HepG2 (cell line): ENCODE measurements around the gene GAL3ST2. TPM values are rescaled to one million over a fixed set of nuclear protein-coding genes. Genes with fewer than 3 reads are reported as not detected.
A peak's percentile ranks its signal among the peaks of the same experiment; 100 is the strongest.

Source experiments
- FOXK1 ChIP-seq: sonication (generic); formaldehyde crosslinking; IDR thresholded peaks from 2 replicates; pipeline ENCODE4 v1.4.0; 2020; ENCODE audit warnings: low read depth, missing genetic modification reagents, borderline replicate concordance
- HIVEP1 ChIP-seq: sonication (generic); formaldehyde crosslinking; IDR thresholded peaks from 2 replicates; pipeline ENCODE4 v1.4.0; 2020; ENCODE audit warnings: mild to moderate bottlenecking, missing genetic modification reagents
- HMG20B ChIP-seq: conservative IDR thresholded peaks from 2 replicates; pipeline ENCODE4 v1.6.1; 2016; ENCODE audit warnings: missing genetic modification reagents, missing compliant biosample characterization
- ISL2 ChIP-seq: sonication (generic); formaldehyde crosslinking; IDR thresholded peaks from 2 replicates; pipeline ENCODE4 v1.5.0; 2020; ENCODE audit warnings: missing genetic modification reagents
- KMT2B ChIP-seq: IDR thresholded peaks from 2 replicates; pipeline ENCODE4 v1.6.1; 2016; ENCODE audit warnings: missing genetic modification reagents, missing compliant biosample characterization
- MAF1 ChIP-seq: sonication (generic); formaldehyde crosslinking; IDR thresholded peaks from 2 replicates; pipeline ENCODE4 v1.5.0; 2020; ENCODE audit warnings: missing genetic modification reagents, borderline replicate concordance
- MED1 ChIP-seq: sonication (generic); formaldehyde crosslinking; IDR thresholded peaks from 2 replicates; pipeline ENCODE4 v1.4.0; 2020; ENCODE audit warnings: missing genetic modification reagents
- MEIS1 ChIP-seq: sonication (generic); formaldehyde crosslinking; IDR thresholded peaks from 2 replicates; pipeline ENCODE4 v1.9.0; 2021; ENCODE audit warnings: mild to moderate bottlenecking, missing genetic modification reagents, moderate library complexity, borderline replicate concordance
- NFATC3 ChIP-seq: sonication (generic); formaldehyde crosslinking; IDR thresholded peaks from 2 replicates; pipeline ENCODE4 v1.5.1; 2020; ENCODE audit warnings: mild to moderate bottlenecking, missing genetic modification reagents
- NFYB ChIP-seq: sonication (generic); formaldehyde crosslinking; IDR thresholded peaks from 2 replicates; pipeline ENCODE4 v1.4.0; 2020; ENCODE audit warnings: missing genetic modification reagents
- NPAS2 ChIP-seq: sonication (generic); formaldehyde crosslinking; IDR thresholded peaks from 2 replicates; pipeline ENCODE4 v1.8.0; 2022; ENCODE audit warnings: mild to moderate bottlenecking, missing genetic modification reagents, borderline replicate concordance
- SIX4 ChIP-seq: sonication (generic); formaldehyde crosslinking; IDR thresholded peaks from 2 replicates; pipeline ENCODE4 v1.4.0; 2020; ENCODE audit warnings: missing genetic modification reagents
- SPEN ChIP-seq: sonication (generic); formaldehyde crosslinking; IDR thresholded peaks from 2 replicates; pipeline ENCODE4 v1.5.1; 2020; ENCODE audit warnings: low read depth, mild to moderate bottlenecking, missing genetic modification reagents
- ZNF605 ChIP-seq: sonication (generic); formaldehyde crosslinking; IDR thresholded peaks from 2 replicates; pipeline ENCODE4 v1.8.0; 2022; ENCODE audit warnings: mild to moderate bottlenecking, missing genetic modification reagents
- ZNF724P ChIP-seq: sonication (generic); formaldehyde crosslinking; IDR thresholded peaks from 2 replicates; pipeline ENCODE4 v1.8.0; 2022; ENCODE audit warnings: missing genetic modification reagents, borderline replicate concordance
- ZNF782 ChIP-seq: sonication (generic); formaldehyde crosslinking; IDR thresholded peaks from 2 replicates; pipeline ENCODE4 v1.4.0; 2020; ENCODE audit warnings: missing genetic modification reagents, mild to moderate bottlenecking, borderline replicate concordance
- polyA plus RNA-seq, 8 experiments: library from polyadenylated mRNA; depleted of rRNA in 3 of 8; stranded (reverse) in 7 of 8; unstranded in 1 of 8; fragments of >200 nt; fragmentation: Illumina TruSeq in 4 of 8; extraction: Trizol in 4 of 8; gene quantifications; 2 replicates each; pipeline versions ENCODE4 v1.2.1 to v1.2.3, GENCODE V29; 2011 to 2016; ENCODE audit warnings: low read depth in 4 of 8, missing spikeins in 1 of 8, mixed read lengths in 1 of 8; ENCODE audit not compliant: insufficient read depth in 1 of 8
- total RNA-seq, 5 experiments: library from RNA; depleted of rRNA; stranded (reverse); fragments of >200 nt; fragmentation: Illumina TruSeq; extraction: Trizol; gene quantifications; 2 replicates each; pipeline ENCODE4 v1.2.3, GENCODE V29; 2016; ENCODE audit warnings: low read depth in 1 of 5
- TF ChIP-seq, protein P1 (sequence below): sonication (generic); formaldehyde crosslinking; IDR thresholded peaks from 2 replicates; pipeline ENCODE4 v1.4.0; 2020; ENCODE audit warnings: mild to moderate bottlenecking, missing genetic modification reagents
- TF ChIP-seq, protein P2 (sequence below): sonication (generic); formaldehyde crosslinking; IDR thresholded peaks from 2 replicates; pipeline ENCODE4 v1.8.0; 2022; ENCODE audit warnings: missing genetic modification reagents, mild to moderate bottlenecking, moderate library complexity, borderline replicate concordance
- TF ChIP-seq, protein P3 (sequence below): sonication (generic); formaldehyde crosslinking; IDR thresholded peaks from 2 replicates; pipeline ENCODE4 v1.5.0; 2020; ENCODE audit warnings: missing genetic modification reagents
- TF ChIP-seq, protein P4 (sequence below): sonication (generic); formaldehyde crosslinking; IDR thresholded peaks from 2 replicates; pipeline ENCODE4 v1.5.0; 2020; ENCODE audit warnings: mild to moderate bottlenecking, low read depth, missing genetic modification reagents, borderline replicate concordance
- TF ChIP-seq, protein P5 (sequence below): sonication (generic); formaldehyde crosslinking; IDR thresholded peaks from 2 replicates; pipeline ENCODE4 v1.4.0; 2020; ENCODE audit warnings: low read depth, mild to moderate bottlenecking, missing genetic modification reagents
- TF ChIP-seq, protein P6 (sequence below): sonication (generic); formaldehyde crosslinking; IDR thresholded peaks from 2 replicates; pipeline ENCODE4 v1.5.1; 2020; ENCODE audit warnings: missing genetic modification reagents, mild to moderate bottlenecking, borderline replicate concordance

GAL3ST2 gene
- total and polyA plus RNA-seq, 2 of the 13 experiments (the other 11 are each of a cell fraction or from before 2014, with no cell fraction given): 0.17 to 0.20 TPM

DNA sequence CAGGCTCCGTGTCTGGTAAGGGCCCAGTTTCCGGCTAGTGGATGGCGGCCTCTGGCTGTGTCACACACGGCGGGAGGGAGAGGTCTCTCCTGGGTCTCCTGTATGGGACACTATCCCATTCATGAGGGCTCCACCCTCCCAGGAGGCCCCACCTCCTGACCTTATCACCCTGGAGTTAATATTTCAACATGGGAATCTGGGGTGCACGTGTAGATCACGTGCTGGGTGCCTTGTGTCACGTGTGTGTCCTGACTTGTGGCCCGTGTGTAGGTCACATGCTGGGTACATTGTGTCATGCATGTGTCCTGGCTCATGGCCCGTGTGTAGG lies 42.3 kb downstream of the GAL3ST2 start (continued):
- TF ChIP-seq KMT2B (CRISPR knock-in tag) (peak; percentile 60; the same call in 1 of the 2 replicates), MAF1 (CRISPR knock-in tag) (no peak), MED1 (peak; percentile 91), MEIS1 (CRISPR knock-in tag) (0 out of 2 replicates have a peak, but pooled peaks have one; percentile 28), ZNF724P (CRISPR knock-in tag) (0 out of 2 replicates have a peak, but pooled peaks have one; percentile 81), SPEN (CRISPR knock-in tag) (peak; percentile 87; the same call in 1 of the 2 replicates), NFATC3 (0 out of 2 replicates have a peak, but pooled peaks have one; percentile 69), NPAS2 (CRISPR knock-in tag) (peak; percentile 96), SIX4 (CRISPR knock-in tag) (peak; percentile 84), ZNF782 (peak; percentile 92; the same call in 1 of the 2 replicates), ZNF605 (CRISPR knock-in tag) (peak; percentile 86), ISL2 (CRISPR knock-in tag) (0 out of 2 replicates have a peak, but pooled peaks have one; percentile 63), HIVEP1 (peak; percentile 86), HMG20B (peak; percentile 76; the same call in 1 of the 2 replicates), NFYB (no peak), FOXK1 (CRISPR knock-in tag) (peak; percentile 78; the same call in 1 of the 2 replicates)
- TF ChIP-seq, protein P1, sequence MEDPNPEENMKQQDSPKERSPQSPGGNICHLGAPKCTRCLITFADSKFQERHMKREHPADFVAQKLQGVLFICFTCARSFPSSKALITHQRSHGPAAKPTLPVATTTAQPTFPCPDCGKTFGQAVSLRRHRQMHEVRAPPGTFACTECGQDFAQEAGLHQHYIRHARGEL (CRISPR knock-in tag): no peak
- TF ChIP-seq, protein P2, sequence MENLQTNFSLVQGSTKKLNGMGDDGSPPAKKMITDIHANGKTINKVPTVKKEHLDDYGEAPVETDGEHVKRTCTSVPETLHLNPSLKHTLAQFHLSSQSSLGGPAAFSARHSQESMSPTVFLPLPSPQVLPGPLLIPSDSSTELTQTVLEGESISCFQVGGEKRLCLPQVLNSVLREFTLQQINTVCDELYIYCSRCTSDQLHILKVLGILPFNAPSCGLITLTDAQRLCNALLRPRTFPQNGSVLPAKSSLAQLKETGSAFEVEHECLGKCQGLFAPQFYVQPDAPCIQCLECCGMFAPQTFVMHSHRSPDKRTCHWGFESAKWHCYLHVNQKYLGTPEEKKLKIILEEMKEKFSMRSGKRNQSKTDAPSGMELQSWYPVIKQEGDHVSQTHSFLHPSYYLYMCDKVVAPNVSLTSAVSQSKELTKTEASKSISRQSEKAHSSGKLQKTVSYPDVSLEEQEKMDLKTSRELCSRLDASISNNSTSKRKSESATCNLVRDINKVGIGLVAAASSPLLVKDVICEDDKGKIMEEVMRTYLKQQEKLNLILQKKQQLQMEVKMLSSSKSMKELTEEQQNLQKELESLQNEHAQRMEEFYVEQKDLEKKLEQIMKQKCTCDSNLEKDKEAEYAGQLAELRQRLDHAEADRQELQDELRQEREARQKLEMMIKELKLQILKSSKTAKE (CRISPR knock-in tag): peak; percentile 80
- TF ChIP-seq, protein P3, sequence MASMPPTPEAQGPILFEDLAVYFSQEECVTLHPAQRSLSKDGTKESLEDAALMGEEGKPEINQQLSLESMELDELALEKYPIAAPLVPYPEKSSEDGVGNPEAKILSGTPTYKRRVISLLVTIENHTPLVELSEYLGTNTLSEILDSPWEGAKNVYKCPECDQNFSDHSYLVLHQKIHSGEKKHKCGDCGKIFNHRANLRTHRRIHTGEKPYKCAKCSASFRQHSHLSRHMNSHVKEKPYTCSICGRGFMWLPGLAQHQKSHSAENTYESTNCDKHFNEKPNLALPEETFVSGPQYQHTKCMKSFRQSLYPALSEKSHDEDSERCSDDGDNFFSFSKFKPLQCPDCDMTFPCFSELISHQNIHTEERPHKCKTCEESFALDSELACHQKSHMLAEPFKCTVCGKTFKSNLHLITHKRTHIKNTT (CRISPR knock-in tag): no peak
- TF ChIP-seq, protein P4, sequence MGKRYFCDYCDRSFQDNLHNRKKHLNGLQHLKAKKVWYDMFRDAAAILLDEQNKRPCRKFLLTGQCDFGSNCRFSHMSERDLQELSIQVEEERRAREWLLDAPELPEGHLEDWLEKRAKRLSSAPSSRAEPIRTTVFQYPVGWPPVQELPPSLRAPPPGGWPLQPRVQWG (CRISPR knock-in tag): no peak
- TF ChIP-seq, protein P5, sequence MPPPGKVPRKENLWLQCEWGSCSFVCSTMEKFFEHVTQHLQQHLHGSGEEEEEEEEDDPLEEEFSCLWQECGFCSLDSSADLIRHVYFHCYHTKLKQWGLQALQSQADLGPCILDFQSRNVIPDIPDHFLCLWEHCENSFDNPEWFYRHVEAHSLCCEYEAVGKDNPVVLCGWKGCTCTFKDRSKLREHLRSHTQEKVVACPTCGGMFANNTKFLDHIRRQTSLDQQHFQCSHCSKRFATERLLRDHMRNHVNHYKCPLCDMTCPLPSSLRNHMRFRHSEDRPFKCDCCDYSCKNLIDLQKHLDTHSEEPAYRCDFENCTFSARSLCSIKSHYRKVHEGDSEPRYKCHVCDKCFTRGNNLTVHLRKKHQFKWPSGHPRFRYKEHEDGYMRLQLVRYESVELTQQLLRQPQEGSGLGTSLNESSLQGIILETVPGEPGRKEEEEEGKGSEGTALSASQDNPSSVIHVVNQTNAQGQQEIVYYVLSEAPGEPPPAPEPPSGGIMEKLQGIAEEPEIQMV: peak; percentile 91
- TF ChIP-seq, protein P6, sequence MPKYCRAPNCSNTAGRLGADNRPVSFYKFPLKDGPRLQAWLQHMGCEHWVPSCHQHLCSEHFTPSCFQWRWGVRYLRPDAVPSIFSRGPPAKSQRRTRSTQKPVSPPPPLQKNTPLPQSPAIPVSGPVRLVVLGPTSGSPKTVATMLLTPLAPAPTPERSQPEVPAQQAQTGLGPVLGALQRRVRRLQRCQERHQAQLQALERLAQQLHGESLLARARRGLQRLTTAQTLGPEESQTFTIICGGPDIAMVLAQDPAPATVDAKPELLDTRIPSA (CRISPR knock-in tag): peak; percentile 93
